GM21737 (cell line): ENCODE results near the gene FGFR2.
"Not testable (repeated sequence)": the region's sequence is repeated elsewhere in the genome, so short reads cannot be mapped to it uniquely, and the experiment has no call there.

ENCODE experiments used
- ATAC-seq: cut with Tn5 transposase; IDR thresholded peaks from one replicate; pipeline ENCODE4 v1.9.1; 2021; ENCODE audit warnings: mild to moderate bottlenecking, moderate library complexity; ENCODE audit not compliant: unreplicated experiment

The FGFR2 gene

GRCh38 chr10:121556918-121557573 is 41.2 kb downstream of the FGFR2 start:
- no peak for ATAC-seq

- no peak for ATAC-seq
Observed at GRCh38 chr10:121556455-121556854, 41.8 kb downstream of the FGFR2 start.

- not testable (repeated sequence) for ATAC-seq
Observed at GRCh38 chr10:121554916-121555315, 43.3 kb downstream of the FGFR2 start.

GRCh38 chr10:121553511-121554264 is 44.6 kb downstream of the FGFR2 start:
- no peak for ATAC-seq

- ATAC-seq, result no peak
Observed at GRCh38 chr10:121552746-121553145, 45.5 kb downstream of the FGFR2 start.

GRCh38 chr10:121551210-121551885 is 46.9 kb downstream of the FGFR2 start:
- no peak for ATAC-seq

- no peak for ATAC-seq
Observed at GRCh38 chr10:121544301-121544869, 53.9 kb downstream of the FGFR2 start.

GRCh38 chr10:121543545-121543944 is 54.7 kb downstream of the FGFR2 start:
- no peak for ATAC-seq

GRCh38 chr10:121541450-121542120 is 56.7 kb downstream of the FGFR2 start:
- ATAC-seq, result no peak

- no peak for ATAC-seq
Observed at GRCh38 chr10:121540732-121541395, 57.4 kb downstream of the FGFR2 start.

- no peak for ATAC-seq
Observed at GRCh38 chr10:121539786-121540185, 58.5 kb downstream of the FGFR2 start.

- no peak for ATAC-seq
Observed at GRCh38 chr10:121536310-121536913, 61.8 kb downstream of the FGFR2 start.

GRCh38 chr10:121535381-121535780 is 62.9 kb downstream of the FGFR2 start:
- ATAC-seq, result no peak

- ATAC-seq, result no peak
Observed at GRCh38 chr10:121532292-121532864, 65.9 kb downstream of the FGFR2 start.

GRCh38 chr10:121531830-121532178 is 66.4 kb downstream of the FGFR2 start:
- ATAC-seq, result no peak

- no peak for ATAC-seq
Observed at GRCh38 chr10:121531076-121531829, 67.0 kb downstream of the FGFR2 start.

- ATAC-seq, result no peak
Observed at GRCh38 chr10:121530481-121531075, 67.7 kb downstream of the FGFR2 start.

- no peak for ATAC-seq
Observed at GRCh38 chr10:121527690-121528089, 70.6 kb downstream of the FGFR2 start.

- no peak for ATAC-seq
Observed at GRCh38 chr10:121526801-121527221, 71.4 kb downstream of the FGFR2 start.
